ENCODE data around the gene MLXIP.

DNA sequence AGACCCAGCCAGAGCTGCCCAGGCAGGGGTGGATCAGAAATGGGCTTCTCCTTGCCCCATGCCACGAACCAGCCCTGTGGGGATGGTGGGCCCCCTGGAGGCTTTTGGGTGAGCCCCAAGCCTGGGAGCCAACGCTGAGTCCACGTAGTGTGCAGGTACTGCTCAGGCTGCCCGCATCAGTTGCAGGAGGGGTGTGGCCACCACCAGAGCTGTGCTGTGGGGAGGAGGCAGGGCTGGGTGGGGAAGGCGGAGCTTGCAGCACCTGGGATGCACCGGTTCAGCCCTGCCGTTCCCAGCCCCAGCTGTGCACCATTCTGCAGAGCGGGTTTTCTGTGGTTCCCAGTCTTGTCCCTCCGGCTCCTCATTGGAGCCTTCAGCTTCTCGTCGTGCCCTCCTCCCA is 59.1 kb downstream of the MLXIP start:
- TF ChIP-seq, protein P1, sequence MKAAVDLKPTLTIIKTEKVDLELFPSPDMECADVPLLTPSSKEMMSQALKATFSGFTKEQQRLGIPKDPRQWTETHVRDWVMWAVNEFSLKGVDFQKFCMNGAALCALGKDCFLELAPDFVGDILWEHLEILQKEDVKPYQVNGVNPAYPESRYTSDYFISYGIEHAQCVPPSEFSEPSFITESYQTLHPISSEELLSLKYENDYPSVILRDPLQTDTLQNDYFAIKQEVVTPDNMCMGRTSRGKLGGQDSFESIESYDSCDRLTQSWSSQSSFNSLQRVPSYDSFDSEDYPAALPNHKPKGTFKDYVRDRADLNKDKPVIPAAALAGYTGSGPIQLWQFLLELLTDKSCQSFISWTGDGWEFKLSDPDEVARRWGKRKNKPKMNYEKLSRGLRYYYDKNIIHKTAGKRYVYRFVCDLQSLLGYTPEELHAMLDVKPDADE (IDR thresholded peaks at IDR 0.05) = no peak
- TF ChIP-seq EZH2phosphoT487 (IDR thresholded peaks at IDR 0.05; ENCODE audit: unreplicated experiment) (no peak), CTCF (conservative IDR thresholded peaks at IDR 0.05; ENCODE audit: low read depth in 2 of 2) (no peak), POLR2AphosphoS5 (IDR thresholded peaks at IDR 0.05; ENCODE audit: low read depth) (no peak), REST (IDR thresholded peaks at IDR 0.05; ENCODE audit: unreplicated experiment) (no peak), JUNB (IDR thresholded peaks at IDR 0.05; ENCODE audit: unreplicated experiment) (no peak), EZH2 (IDR thresholded peaks at IDR 0.05; ENCODE audit: low read depth, unreplicated experiment) (no peak), CREB1 (CRISPR knock-in tag; IDR thresholded peaks at IDR 0.05; ENCODE audit: low read depth) (no peak)
